ENCODE data around the gene MAML3. TPM values are rescaled to one million over a fixed set of nuclear protein-coding genes. Genes with fewer than 3 reads are reported as not detected.

MAML3 gene
- total and polyA plus RNA-seq, 2 donors = 6.7 to 7.0 TPM

- Histone ChIP-seq H3K4me1 (ENCODE audit: insufficient read depth) (peaks cover 2% of the 10 kb centered on the region), H3K27ac (ENCODE audit: low read depth) (no peak overlapping the region), H3K36me3 (ENCODE audit: insufficient read depth) (no peaks in the 10 kb centered on the region), H3K4me3 (ENCODE audit: low read depth, low read length) (no peak overlapping the region)
- WGBS = 85% methylated on average over 5 of the region's 5 CpGs
- no peak for DNase-seq (ENCODE audit: extremely low spot score)
These were observed 57.5 kb downstream of the MAML3 start for GRCh38 chr4:140096483-140096861.

- 68% methylated on average over 9 of the region's 9 CpGs for WGBS
- no peaks in the 10 kb centered on the region for H3K36me3 ChIP-seq (ENCODE audit: insufficient read depth)
- no peak for DNase-seq (ENCODE audit: extremely low spot score)
- no peak overlapping the region for H3K4me3 ChIP-seq (ENCODE audit: low read depth, low read length)
- no peak overlapping the region for H3K27ac ChIP-seq (ENCODE audit: low read depth)
- H3K4me1 ChIP-seq (ENCODE audit: insufficient read depth) = peaks cover 2% of the 10 kb centered on the region
These were observed 58.1 kb downstream of the MAML3 start for GRCh38 chr4:140095694-140096482.

- peaks cover 2% of the 10 kb centered on the region for H3K4me1 ChIP-seq (ENCODE audit: insufficient read depth)
- 68% methylated on average over 17 of the region's 17 CpGs for WGBS
- H3K36me3 ChIP-seq (ENCODE audit: insufficient read depth) = no peaks in the 10 kb centered on the region
- no peak overlapping the region for H3K27ac ChIP-seq (ENCODE audit: low read depth)
- H3K4me3 ChIP-seq (ENCODE audit: low read depth, low read length) = no peak overlapping the region
- DNase-seq (ENCODE audit: extremely low spot score) = no peak
These were observed 59.3 kb downstream of the MAML3 start for GRCh38 chr4:140094438-140095420.

DNA sequence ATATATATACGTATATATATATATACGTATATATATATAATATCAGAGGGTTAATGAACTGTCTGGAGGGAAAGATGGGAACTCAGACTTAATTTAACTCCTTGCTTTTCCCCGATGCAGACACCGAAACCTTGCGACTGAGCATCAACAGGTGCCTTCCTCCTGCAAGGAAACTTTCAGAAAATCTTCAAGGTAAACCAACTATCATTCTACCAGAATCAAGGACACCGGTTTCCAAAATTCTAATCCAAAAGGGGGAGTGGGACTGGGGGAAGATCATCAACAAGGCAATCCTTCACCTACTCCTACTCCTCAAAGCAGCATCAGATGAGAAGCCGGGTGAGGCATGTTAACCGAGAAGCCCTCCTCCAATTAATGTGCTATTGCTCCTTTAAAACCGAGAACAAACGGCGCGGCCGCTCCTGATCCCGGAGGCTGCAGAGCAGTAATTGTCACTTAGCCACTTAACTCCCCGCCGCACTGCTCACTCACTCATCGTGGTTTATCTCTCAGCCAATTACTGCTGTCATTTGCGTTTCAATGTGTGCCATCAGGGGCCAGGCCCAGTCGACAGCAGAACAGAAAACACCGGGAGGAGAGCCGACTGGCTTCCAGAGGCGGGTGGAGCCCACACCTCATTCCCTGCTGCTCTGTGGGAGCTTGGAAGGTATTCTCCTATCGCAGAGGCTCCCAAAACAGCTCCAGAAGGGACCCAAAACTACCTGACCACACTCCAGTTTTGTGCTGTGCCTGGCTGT, 61.7 kb downstream of the MAML3 start:
- 32% methylated on average over 23 of the region's 23 CpGs for WGBS
- Histone ChIP-seq H3K36me3 (ENCODE audit: insufficient read depth) (no peaks in the 10 kb centered on the region), H3K4me3 (ENCODE audit: low read depth, low read length) (peak overlapping the region; percentile 6), H3K4me1 (ENCODE audit: insufficient read depth) (no peaks in the 10 kb centered on the region), H3K27ac (ENCODE audit: low read depth) (peak overlapping the region; percentile 61)
- no peak for DNase-seq (ENCODE audit: extremely low spot score)

DNA sequence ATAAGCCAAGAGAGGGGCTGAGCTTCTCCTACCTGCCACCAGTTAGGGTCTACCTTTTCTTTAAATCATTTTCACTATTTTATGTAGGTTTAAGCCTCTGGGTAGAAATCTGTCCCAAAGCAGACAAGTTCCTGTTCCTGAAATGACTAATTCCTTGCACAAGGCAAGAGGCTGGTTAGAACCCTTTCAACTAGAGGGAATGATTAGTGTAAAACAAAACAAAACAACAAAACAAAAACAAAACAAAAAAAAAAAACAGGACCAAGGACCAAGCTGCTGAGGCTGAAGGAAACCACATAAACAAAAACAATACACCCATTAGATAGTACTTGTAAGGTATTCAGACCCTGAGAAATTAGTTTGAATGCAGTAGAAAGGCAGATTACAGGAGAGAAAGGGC, 62.7 kb downstream of the MAML3 start:
- no peak overlapping the region for H3K4me3 ChIP-seq (ENCODE audit: low read depth, low read length)
- no peak for DNase-seq (ENCODE audit: extremely low spot score)
- H3K27ac ChIP-seq (ENCODE audit: low read depth) = no peak overlapping the region
- H3K4me1 ChIP-seq (ENCODE audit: insufficient read depth) = no peaks in the 10 kb centered on the region
- H3K36me3 ChIP-seq (ENCODE audit: insufficient read depth) = no peaks in the 10 kb centered on the region

DNA sequence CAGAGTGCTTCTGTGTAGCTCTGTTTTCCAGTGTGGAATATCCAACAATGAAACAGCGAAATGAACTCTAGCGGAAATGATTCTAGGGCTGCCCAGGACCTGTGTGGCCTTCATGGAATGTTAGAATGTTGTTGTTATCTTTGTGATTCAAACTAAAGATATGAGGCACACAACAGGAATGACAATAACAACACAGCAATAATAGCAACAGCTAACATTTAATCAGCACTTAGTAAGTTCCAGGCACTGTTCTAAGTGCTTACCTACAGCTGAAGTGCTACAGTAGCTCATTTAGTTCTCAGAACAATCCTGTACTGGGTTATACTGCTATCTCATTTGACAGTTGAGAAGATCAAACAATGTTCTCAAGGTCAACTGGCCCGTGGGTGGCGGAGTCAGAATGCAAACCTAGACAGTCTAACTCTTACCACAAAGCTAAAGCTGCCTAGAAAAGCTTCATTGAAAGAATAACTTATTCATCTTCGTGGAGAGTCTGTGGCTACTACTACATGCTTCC, 63.7 kb downstream of the MAML3 start:
- H3K4me1 ChIP-seq (ENCODE audit: insufficient read depth) = peaks cover 1% of the 10 kb centered on the region
- H3K4me3 ChIP-seq (ENCODE audit: low read depth, low read length) = no peak overlapping the region
- no peak for DNase-seq (ENCODE audit: extremely low spot score)
- no peaks in the 10 kb centered on the region for H3K36me3 ChIP-seq (ENCODE audit: insufficient read depth)
- 68% methylated on average over 5 of the region's 5 CpGs for WGBS
- H3K27ac ChIP-seq (ENCODE audit: low read depth) = no peak overlapping the region

DNA sequence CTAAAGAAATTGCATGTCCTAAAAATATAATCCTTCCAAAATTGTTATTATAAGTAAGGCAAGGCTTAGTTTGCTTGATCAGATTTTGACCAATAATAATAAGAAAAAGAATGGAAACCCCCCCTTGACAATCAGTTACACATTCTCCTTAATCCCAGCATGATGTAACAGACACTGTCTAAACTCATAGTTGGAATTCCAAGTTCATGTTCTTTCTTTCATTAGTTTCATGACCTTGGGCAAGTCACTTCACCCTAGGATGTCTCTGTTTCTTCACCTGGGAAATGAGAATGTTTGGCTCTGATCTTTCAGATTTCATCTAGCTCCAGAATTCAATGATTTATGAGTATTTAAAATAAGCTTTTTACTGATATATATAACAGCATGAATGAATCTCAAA, 64.8 kb downstream of the MAML3 start:
- DNase-seq (ENCODE audit: extremely low spot score) = no peak
- peaks cover 1% of the 10 kb centered on the region for H3K4me1 ChIP-seq (ENCODE audit: insufficient read depth)

DNA sequence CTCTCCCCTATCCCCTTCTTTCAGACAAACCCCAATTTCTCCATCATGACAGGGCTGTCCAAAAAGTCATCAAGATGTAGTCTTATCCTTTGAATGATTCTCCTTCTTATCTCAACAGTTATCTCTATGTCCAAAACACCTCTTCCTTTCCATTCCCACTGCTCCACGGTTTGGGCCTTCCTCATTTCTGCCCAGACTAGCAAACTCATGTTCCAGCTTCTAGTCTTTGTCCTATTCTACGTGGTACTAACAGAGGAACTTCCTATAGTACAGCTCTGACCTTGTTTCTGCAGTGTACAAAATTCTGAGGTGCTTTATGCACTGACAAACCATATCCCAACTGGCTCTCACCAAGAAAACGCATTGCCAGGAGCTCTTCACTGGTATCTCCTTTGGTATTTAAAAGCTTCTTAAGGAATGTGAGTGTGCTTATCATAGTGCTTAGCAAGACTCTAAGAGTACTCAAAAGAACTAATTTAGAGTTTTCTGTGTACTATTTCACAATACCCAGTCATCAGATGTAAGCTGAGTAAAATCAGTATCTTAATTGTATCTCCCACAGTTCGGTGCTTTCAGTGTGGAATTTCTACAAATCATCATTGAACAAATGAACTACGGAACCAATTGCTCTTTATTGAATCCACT, 65.5 kb downstream of the MAML3 start:
- DNase-seq (ENCODE audit: extremely low spot score) = no peak
- H3K36me3 ChIP-seq (ENCODE audit: insufficient read depth) = no peaks in the 10 kb centered on the region
- no peak overlapping the region for H3K27ac ChIP-seq (ENCODE audit: low read depth)
- peaks cover 3% of the 10 kb centered on the region for H3K4me1 ChIP-seq (ENCODE audit: insufficient read depth)
- 69% methylated on average over 5 of the region's 5 CpGs for WGBS
- no peak overlapping the region for H3K4me3 ChIP-seq (ENCODE audit: low read depth, low read length)

More for the DNA sequence above, 64.8 kb downstream of the MAML3 start:
- Histone ChIP-seq H3K4me3 (ENCODE audit: low read depth, low read length) (no peak overlapping the region), H3K27ac (ENCODE audit: low read depth) (no peak overlapping the region), H3K36me3 (ENCODE audit: insufficient read depth) (no peaks in the 10 kb centered on the region)

DNA sequence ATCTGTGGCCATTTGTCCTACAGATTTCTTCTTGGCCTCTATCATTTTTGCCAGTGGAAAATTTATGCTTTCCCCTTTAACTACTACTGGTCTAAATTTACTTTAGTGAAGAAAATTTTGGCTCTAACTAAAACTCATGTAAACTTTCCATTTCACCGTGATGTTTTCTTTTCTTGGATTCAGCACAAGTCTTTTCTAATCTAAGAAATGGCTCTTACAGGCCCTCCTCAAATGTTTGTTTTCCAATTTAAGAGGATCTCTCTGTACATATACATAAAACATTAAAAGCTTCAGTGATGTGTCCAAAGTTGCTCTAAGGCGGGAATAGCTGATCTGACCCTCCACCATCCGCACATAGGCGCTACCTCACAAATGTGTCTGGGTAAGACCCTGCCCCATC, 68.1 kb downstream of the MAML3 start:
- DNase-seq (ENCODE audit: extremely low spot score) = no peak
- Histone ChIP-seq H3K36me3 (ENCODE audit: insufficient read depth) (no peaks in the 10 kb centered on the region), H3K27ac (ENCODE audit: low read depth) (no peak overlapping the region), H3K4me3 (ENCODE audit: low read depth, low read length) (no peak overlapping the region), H3K4me1 (ENCODE audit: insufficient read depth) (peaks cover 3% of the 10 kb centered on the region)
- WGBS = 50% methylated on average over 4 of the region's 4 CpGs

- Histone ChIP-seq H3K4me1 (ENCODE audit: insufficient read depth) (peaks cover 3% of the 10 kb centered on the region), H3K4me3 (ENCODE audit: low read depth, low read length) (no peak overlapping the region)
These were observed 68.8 kb downstream of the MAML3 start for GRCh38 chr4:140085062-140085622.

DNA sequence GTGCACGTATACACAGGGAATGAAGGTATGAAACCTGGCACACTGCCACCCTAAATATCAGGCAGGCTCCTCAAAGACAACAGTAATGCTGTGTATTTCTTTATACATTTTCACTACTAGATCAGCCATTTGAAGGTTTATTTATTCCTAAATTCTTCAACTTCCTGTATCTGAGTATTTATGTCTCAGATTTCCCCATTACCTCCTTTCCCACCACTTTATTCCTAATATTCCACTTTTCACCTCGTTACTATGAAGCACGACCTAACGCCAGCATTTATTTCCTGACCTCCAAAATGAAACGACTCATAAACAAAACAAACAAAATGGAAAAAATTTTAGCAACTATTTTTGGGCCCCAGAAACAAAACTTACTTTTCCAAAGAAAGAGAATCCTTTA, 69.6 kb downstream of the MAML3 start:
- H3K36me3 ChIP-seq (ENCODE audit: insufficient read depth) = no peaks in the 10 kb centered on the region
- no peak overlapping the region for H3K27ac ChIP-seq (ENCODE audit: low read depth)
- peaks cover 3% of the 10 kb centered on the region for H3K4me1 ChIP-seq (ENCODE audit: insufficient read depth)
- 49% methylated on average over 5 of the region's 5 CpGs for WGBS
- no peak overlapping the region for H3K4me3 ChIP-seq (ENCODE audit: low read depth, low read length)
- DNase-seq (ENCODE audit: extremely low spot score) = no peak

More at GRCh38 chr4:140085062-140085622, 68.8 kb downstream of the MAML3 start:
- 57% methylated on average over 9 of the region's 9 CpGs for WGBS
- H3K27ac ChIP-seq (ENCODE audit: low read depth) = peak overlapping the region; percentile 67
- no peak for DNase-seq (ENCODE audit: extremely low spot score)
- H3K36me3 ChIP-seq (ENCODE audit: insufficient read depth) = no peaks in the 10 kb centered on the region

GRCh38 chr4:140082391-140082755, 71.6 kb downstream of the MAML3 start:
- Histone ChIP-seq H3K4me3 (ENCODE audit: low read depth, low read length) (no peak overlapping the region), H3K27ac (ENCODE audit: low read depth) (no peak overlapping the region), H3K4me1 (ENCODE audit: insufficient read depth) (peaks cover 3% of the 10 kb centered on the region), H3K36me3 (ENCODE audit: insufficient read depth) (peaks cover under 1% of the 10 kb centered on the region)
- DNase-seq (ENCODE audit: extremely low spot score) = no peak
- WGBS = 80% methylated on average over 7 of the region's 7 CpGs

Data from urinary bladder (tissue), 4 donors.